ENCODE data around the gene FXYD7. TPM values are rescaled to one million over a fixed set of nuclear protein-coding genes. Genes with fewer than 3 reads are reported as not detected.

FXYD7 gene
- total and polyA plus RNA-seq, 2 of the 4 experiments (the other 2 are of a cell fraction), result 0.31 TPM; not detected in 1

- no peak overlapping the region for H3K14ac ChIP-seq (replicated peaks; ENCODE audit: low read depth, low read length)
- no peak overlapping the region for H3K4ac ChIP-seq (ENCODE audit: low read depth, low read length)
- no CpG with 5 or more reads among the region's 3 CpGs for WGBS, 2 experiments (ENCODE audit: extremely low coverage in 2 of 2, insufficient read length in 1 of 2)
- no peaks in the 10 kb centered on the region for H3K9me1 ChIP-seq (ENCODE audit: insufficient read depth, low read length)
- H2AFZ ChIP-seq (replicated peaks; ENCODE audit: low read length, poor library complexity), result no peak overlapping the region
- no peak overlapping the region for H3K9ac ChIP-seq (ENCODE audit: low read depth, low read length)
- CTCF ChIA-PET, result no interaction called here
- peaks cover 2% of the 10 kb centered on the region; the same call in 1 of the 2 replicates for H3K27me3 ChIP-seq (ENCODE audit: control insufficient read depth, insufficient read depth, low read length)
- DNase-seq, result no peak
- no peak overlapping the region for H2AK5ac ChIP-seq (ENCODE audit: low read depth, low read length)
- no peak overlapping the region for H3K27ac ChIP-seq (ENCODE audit: insufficient read depth, low read length)
- no peak overlapping the region for H4K8ac ChIP-seq (ENCODE audit: low read depth in 2 of 2, low read length in 2 of 2)
- no peak overlapping the region for H2BK20ac ChIP-seq (ENCODE audit: low read depth, low read length)
- no TSS peak for BruUV-seq (replicated peaks)
- H3K4me1 ChIP-seq (ENCODE audit: control insufficient read depth, insufficient read depth, low read length), result no peaks in the 10 kb centered on the region
- H4K91ac ChIP-seq (ENCODE audit: insufficient read depth, low read depth, low read length), result no peak overlapping the region
- H3K36me3 ChIP-seq (ENCODE audit: control insufficient read depth, insufficient read depth, low read length), result no peaks in the 10 kb centered on the region
- POLR2A ChIA-PET (ENCODE audit: unreplicated experiment), result no interaction called here
- H3K4me2 ChIP-seq (ENCODE audit: low read depth, low read length), result no peak overlapping the region
- no peak overlapping the region for H2BK120ac ChIP-seq (ENCODE audit: low read depth, low read length)
- dilution Hi-C loops (cut with HindIII; ENCODE audit: low sequenced_read_pairs, unreplicated experiment) (no loop called here), in situ Hi-C loops (cut with MboI; ENCODE audit: low sequenced_read_pairs) (no loop called here), intact Hi-C loops (cut with micrococcal nuclease) (no loop called here)
- no peaks in the 10 kb centered on the region for H4K20me1 ChIP-seq (ENCODE audit: insufficient read depth, low read length)
- H2AK9ac ChIP-seq (replicated peaks; ENCODE audit: low read depth, low read length, poor library complexity), result no peak overlapping the region
- no peak overlapping the region for H3K18ac ChIP-seq (ENCODE audit: low read depth, low read length)
- no peak overlapping the region for H3K23ac ChIP-seq (ENCODE audit: low read depth, low read length)
- H3K4me3 ChIP-seq (ENCODE audit: insufficient read depth, low read depth, low read length), result no peak overlapping the region
- no peaks in the 10 kb centered on the region for H3K79me1 ChIP-seq (ENCODE audit: low read depth in 1 of 2, low read length in 2 of 2)
- H2BK15ac ChIP-seq (ENCODE audit: low read depth, low read length), result no peak overlapping the region
- no peak overlapping the region for H3K56ac ChIP-seq (ENCODE audit: extremely low read depth, insufficient read depth, low read length)
- no peak overlapping the region for H2BK5ac ChIP-seq (ENCODE audit: low read depth, low read length, poor library complexity, severe bottlenecking)
- ATAC-seq (ENCODE audit: low read depth), result no peak
- TF ChIP-seq MAFK (IDR thresholded peaks at IDR 0.05; ENCODE audit: low read depth, low read length) (no peak), RFX5 (IDR thresholded peaks at IDR 0.05; ENCODE audit: low read depth, low read length) (no peak), MXI1 (IDR thresholded peaks at IDR 0.05; ENCODE audit: borderline replicate concordance, low read depth, low read length) (no peak), RAD21 (IDR thresholded peaks at IDR 0.05; ENCODE audit: low read length) (no peak), SMC3 (IDR thresholded peaks at IDR 0.05; ENCODE audit: low read depth, low read length) (no peak), POLR2A (IDR thresholded peaks at IDR 0.05; ENCODE audit: low read depth, low read length) (no peak), CEBPB (IDR thresholded peaks at IDR 0.05; ENCODE audit: low read depth, low read length) (no peak), BHLHE40 (IDR thresholded peaks at IDR 0.05; ENCODE audit: low read depth, low read length) (no peak), MAZ (IDR thresholded peaks at IDR 0.05; ENCODE audit: borderline replicate concordance, low read depth, low read length) (no peak), CTCF (conservative IDR thresholded peaks at IDR 0.05; ENCODE audit: low read depth, low read length) (no peak), NFE2L2 (IDR thresholded peaks at IDR 0.05; ENCODE audit: low read depth, low read length) (no peak), USF2 (IDR thresholded peaks at IDR 0.05; ENCODE audit: low read depth, low read length) (no peak), CHD1 (IDR thresholded peaks at IDR 0.05; ENCODE audit: low read depth, low read length) (no peak), FOS (IDR thresholded peaks at IDR 0.05; ENCODE audit: low read depth, low read length) (no peak), RCOR1 (IDR thresholded peaks at IDR 0.05; ENCODE audit: insufficient replicate concordance, low read length) (no peak), ELK1 (IDR thresholded peaks at IDR 0.05; ENCODE audit: borderline replicate concordance, low read depth, low read length) (no peak)
- no peaks in the 10 kb centered on the region; the same call in 1 of the 2 replicates for H3K9me3 ChIP-seq (ENCODE audit: control insufficient read depth, insufficient read depth, low read length)
- H4K5ac ChIP-seq (ENCODE audit: low read depth, low read length), result no peak overlapping the region
Measured at GRCh38 chr19:35179830-35180229, 36.8 kb downstream of the FXYD7 start.
